Measurements from ENCODE around the gene AP3B2.

AP3B2 gene

DNA sequence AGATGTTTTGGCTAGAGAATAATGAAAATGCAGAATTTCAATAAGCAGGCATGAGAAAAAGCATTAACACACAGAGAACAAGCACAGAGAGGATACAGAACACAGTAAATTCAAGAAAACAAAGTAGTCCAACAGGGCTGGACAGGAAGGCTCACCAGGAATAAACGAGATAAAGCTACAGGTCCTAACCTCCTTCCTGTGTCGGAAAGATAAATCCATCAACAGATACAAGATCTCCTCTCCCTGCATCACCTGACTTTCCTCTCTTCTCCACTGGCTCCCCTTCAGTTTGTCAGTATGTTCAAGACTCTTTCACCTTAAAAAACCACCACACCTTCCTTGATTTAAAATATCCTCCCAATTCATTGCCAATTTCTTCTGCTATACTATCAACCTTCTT lies 73.9 kb downstream of the AP3B2 start:
- no peaks in the 10 kb centered on the region for H3K36me3 ChIP-seq
- no peak for TF ChIP-seq Cebpa-rat (IDR thresholded peaks at IDR 0.05)
- no peaks in the 10 kb centered on the region for H3K9me3 ChIP-seq (replicated peaks in 1 of 11)
- no peaks in the 10 kb centered on the region for H3K27me3 ChIP-seq
- H3K4me3 ChIP-seq: no peak overlapping the region
- H3K4me2 ChIP-seq: no peak overlapping the region
- H4K20me1 ChIP-seq: no peaks in the 10 kb centered on the region
- peaks cover 0 to 6% (median 0%) of the 10 kb centered on the region in 10 experiments; a peak in 4 of 20 replicates for H3K4me1 ChIP-seq
- no peak overlapping the region for H3K27ac ChIP-seq
- no peak overlapping the region for H3K9ac ChIP-seq

DNA sequence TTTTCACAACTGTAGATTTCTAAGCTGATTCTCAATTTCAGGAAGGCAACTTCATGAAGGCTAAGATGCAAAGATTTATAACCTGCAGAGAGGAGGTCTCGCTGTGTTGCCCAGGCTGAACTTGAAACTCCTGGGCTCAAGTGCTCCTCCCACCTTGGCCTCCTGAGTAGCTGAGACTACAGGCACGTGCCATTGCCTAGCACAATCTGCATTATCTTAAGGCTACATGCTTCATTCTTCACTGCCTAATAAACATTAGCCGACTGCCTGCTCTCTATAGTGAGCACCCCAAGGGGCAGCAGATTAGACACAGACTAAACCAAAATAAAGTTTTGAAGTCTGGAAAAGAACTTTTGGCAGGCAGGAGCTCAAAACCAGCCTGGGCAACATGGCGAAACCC lies 79.6 kb downstream of the AP3B2 start:
- Histone ChIP-seq H3K4me2 (no peak overlapping the region), H3K9ac (no peak overlapping the region), H4K20me1 (no peaks in the 10 kb centered on the region), H3K36me3 (no peaks in the 10 kb centered on the region), H3K9me3 (replicated peaks in 1 of 11) (no peaks in the 10 kb centered on the region), H3K4me3 (no peak overlapping the region), H3K27ac (no peak overlapping the region), H3K27me3 (no peaks in the 10 kb centered on the region), H3K4me1 (peaks cover 0 to 6% (median 0%) of the 10 kb centered on the region in 10 experiments; a peak in 4 of 20 replicates)
- TF ChIP-seq Cebpa-rat (IDR thresholded peaks at IDR 0.05): no peak

DNA sequence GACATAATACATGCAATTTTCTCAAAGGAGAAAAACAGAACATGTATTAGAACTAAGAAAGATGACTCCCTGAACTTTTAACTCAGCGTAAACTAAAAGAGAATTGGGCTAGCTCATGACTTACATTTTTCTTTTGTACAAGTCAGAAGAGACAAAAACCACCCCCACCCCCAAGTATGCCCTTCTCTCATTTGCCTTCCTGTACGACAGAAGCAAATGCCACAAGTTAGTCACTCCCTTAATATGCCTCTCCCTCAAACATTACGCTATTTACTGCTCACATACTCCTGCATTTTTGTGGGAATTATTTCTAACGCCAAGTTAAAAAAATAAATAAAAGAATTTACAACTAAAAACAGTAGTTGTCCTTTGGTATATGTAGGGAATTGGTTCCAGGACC lies 84.5 kb downstream of the AP3B2 start:
- Histone ChIP-seq H3K9me3 (replicated peaks in 1 of 11) (no peaks in the 10 kb centered on the region), H3K4me1 (no peaks in the 10 kb centered on the region), H4K20me1 (no peaks in the 10 kb centered on the region), H3K4me3 (no peak overlapping the region), H3K36me3 (no peaks in the 10 kb centered on the region), H3K9ac (no peak overlapping the region), H3K27me3 (no peaks in the 10 kb centered on the region), H3K4me2 (no peak overlapping the region), H3K27ac (no peak overlapping the region)
- no peak for TF ChIP-seq Cebpa-rat (IDR thresholded peaks at IDR 0.05)

DNA sequence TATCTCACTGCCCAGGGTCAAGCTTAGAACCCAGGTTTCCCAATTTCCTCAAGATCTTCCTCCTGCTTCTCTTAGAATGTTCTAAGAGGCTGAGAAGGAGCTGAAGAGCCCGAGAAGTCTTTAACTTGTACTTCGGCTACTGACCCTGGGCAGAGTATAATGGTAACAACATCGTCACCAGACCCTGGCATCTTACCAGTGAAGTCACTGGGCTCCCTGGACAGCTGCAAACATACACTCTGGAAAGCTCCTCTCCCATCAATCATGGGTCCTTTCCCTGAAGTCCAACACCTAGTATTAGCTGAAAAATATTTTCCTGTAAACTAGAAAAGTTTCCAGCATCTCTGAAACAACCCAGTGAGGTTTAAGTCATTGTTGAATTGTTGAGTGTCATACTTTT lies 85.2 kb downstream of the AP3B2 start:
- Histone ChIP-seq H3K9me3 (replicated peaks in 1 of 11) (no peaks in the 10 kb centered on the region), H3K27me3 (no peaks in the 10 kb centered on the region), H3K36me3 (no peaks in the 10 kb centered on the region), H3K27ac (no peak overlapping the region), H3K4me1 (no peaks in the 10 kb centered on the region), H4K20me1 (no peaks in the 10 kb centered on the region), H3K9ac (no peak overlapping the region), H3K4me3 (no peak overlapping the region), H3K4me2 (no peak overlapping the region)
- no peak for TF ChIP-seq Cebpa-rat (IDR thresholded peaks at IDR 0.05)

DNA sequence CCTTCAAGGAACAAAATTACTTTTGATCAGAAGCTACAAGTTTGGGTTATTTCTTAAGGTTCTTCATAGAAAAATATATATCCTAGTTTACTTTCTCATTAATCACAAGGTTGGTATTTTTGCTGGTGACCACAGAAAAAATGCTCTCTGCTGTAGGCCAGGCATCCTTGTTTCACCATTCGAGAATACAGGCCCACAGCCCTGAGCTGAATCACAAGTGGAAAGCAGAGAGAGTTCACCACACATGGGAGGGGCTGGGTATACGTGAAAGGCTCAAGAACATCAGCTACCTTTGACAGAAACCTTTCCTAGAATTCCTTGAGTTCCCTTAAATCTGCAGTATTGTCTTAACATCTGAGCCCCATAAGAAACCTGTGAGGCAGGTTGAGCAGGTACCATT lies 85.7 kb downstream of the AP3B2 start:
- H3K4me1 ChIP-seq: no peaks in the 10 kb centered on the region
- TF ChIP-seq Cebpa-rat (IDR thresholded peaks at IDR 0.05): no peak

DNA sequence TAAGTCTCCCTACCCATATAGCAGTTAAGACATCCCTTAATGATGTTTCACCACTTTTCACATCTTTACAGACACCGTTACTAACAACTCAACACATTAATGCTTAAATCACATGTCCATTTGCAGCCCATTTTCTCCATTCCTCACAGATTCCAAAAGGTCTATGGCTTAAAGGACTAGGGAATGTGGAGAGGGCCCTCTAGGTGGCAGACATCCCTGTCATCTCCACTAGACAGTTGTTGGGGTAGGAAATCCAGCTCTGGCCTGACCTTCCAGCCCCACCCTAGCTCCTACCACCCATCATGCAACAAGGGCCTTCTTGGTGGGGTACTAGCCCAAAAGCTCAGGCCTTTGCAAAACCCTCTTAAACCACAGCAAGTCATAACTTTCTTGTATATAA lies 87.7 kb downstream of the AP3B2 start:
- Histone ChIP-seq H3K4me2 (no peak overlapping the region), H3K9ac (no peak overlapping the region), H3K9me3 (replicated peaks in 1 of 11) (no peaks in the 10 kb centered on the region), H3K4me1 (peaks cover 0 to 4% (median 0%) of the 10 kb centered on the region in 10 experiments; a peak in 1 of 20 replicates), H4K20me1 (no peaks in the 10 kb centered on the region), H3K36me3 (no peaks in the 10 kb centered on the region), H3K27me3 (no peaks in the 10 kb centered on the region), H3K4me3 (no peak overlapping the region), H3K27ac (no peak overlapping the region)
- no peak for TF ChIP-seq Cebpa-rat (IDR thresholded peaks at IDR 0.05)

More for the DNA sequence above, 85.7 kb downstream of the AP3B2 start:
- Histone ChIP-seq H3K36me3 (no peaks in the 10 kb centered on the region), H3K4me2 (no peak overlapping the region), H3K9ac (no peak overlapping the region), H3K27ac (no peak overlapping the region), H3K9me3 (replicated peaks in 1 of 11) (no peaks in the 10 kb centered on the region), H4K20me1 (no peaks in the 10 kb centered on the region), H3K4me3 (no peak overlapping the region), H3K27me3 (no peaks in the 10 kb centered on the region)

DNA sequence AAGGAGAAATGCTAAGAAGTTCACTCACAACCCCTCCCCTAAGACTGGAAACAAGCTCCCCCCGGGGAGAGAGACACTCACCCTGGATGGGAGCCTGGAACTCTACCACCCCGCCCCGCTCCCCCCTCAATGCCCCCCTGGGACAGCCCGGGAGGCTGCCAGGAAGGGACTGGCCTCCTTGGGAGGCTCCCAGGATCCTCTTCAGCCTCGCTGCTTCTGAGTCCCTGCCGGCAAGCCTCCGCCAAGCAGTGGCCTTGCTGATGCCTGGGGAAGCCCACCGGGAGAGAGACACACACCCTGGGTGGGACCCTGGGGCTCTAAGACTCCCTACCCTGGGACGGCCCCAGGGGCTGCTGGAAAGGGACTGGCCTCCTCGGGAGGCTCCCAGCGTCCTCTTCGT lies 95.9 kb downstream of the AP3B2 start:
- no peaks in the 10 kb centered on the region for H3K27me3 ChIP-seq
- no peak overlapping the region for H3K27ac ChIP-seq
- H4K20me1 ChIP-seq: no peaks in the 10 kb centered on the region
- H3K4me3 ChIP-seq: no peak overlapping the region
- no peak overlapping the region for H3K4me2 ChIP-seq
- no peak for TF ChIP-seq Cebpa-rat (IDR thresholded peaks at IDR 0.05)
- peaks cover 0 to 6% (median 0%) of the 10 kb centered on the region in 10 experiments; a peak in 1 of 20 replicates for H3K4me1 ChIP-seq
- no peaks in the 10 kb centered on the region for H3K36me3 ChIP-seq
- H3K9me3 ChIP-seq (replicated peaks in 1 of 11): no peaks in the 10 kb centered on the region
- no peak overlapping the region for H3K9ac ChIP-seq

DNA sequence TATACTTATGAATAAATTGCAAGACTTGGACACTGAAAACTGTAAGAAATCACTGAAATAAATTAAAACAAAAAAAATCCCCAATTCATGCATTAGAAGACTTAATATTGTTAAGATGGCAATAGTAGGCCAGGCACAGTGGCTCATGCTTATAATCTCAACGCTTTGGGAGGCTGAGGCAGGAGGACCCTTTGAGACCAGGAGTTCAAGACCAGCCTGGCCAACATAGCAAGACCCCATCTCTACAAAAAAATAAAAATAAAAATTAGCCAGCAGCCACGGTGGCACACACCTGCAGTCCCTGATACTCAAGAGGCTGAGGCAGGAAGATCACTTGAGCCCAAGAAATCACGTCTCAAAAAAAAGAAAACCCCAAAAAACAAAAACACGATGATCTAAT lies 98.3 kb downstream of the AP3B2 start:
- Histone ChIP-seq H3K27ac (no peak overlapping the region), H3K9me3 (replicated peaks in 1 of 11) (no peaks in the 10 kb centered on the region), H3K4me3 (no peak overlapping the region), H3K4me1 (no peaks in the 10 kb centered on the region), H3K4me2 (no peak overlapping the region), H4K20me1 (no peaks in the 10 kb centered on the region), H3K27me3 (no peaks in the 10 kb centered on the region), H3K9ac (no peak overlapping the region), H3K36me3 (no peaks in the 10 kb centered on the region)
- TF ChIP-seq Cebpa-rat (IDR thresholded peaks at IDR 0.05): no peak

Data from BLaER1 treated with 17β-estradiol and CSF1 and Interleukin-3, amounts not matched to agents 10 nM and 100 nM (cell line).